ENCODE data around the gene RABGGTB.
"Not testable (repeated sequence)": the region's sequence is repeated elsewhere in the genome, so short reads cannot be mapped to it uniquely, and the experiment has no call there.

RABGGTB gene

GRCh38 chr1:75785983-75786853, at the start of gene RABGGTB:
Gene RABGGTB, plus strand, starts transcription at chr1:75786256. Its CDS starts 16 bp downstream, at chr1:75786272.
- DNase-seq, result peak; percentile 92

DNA sequence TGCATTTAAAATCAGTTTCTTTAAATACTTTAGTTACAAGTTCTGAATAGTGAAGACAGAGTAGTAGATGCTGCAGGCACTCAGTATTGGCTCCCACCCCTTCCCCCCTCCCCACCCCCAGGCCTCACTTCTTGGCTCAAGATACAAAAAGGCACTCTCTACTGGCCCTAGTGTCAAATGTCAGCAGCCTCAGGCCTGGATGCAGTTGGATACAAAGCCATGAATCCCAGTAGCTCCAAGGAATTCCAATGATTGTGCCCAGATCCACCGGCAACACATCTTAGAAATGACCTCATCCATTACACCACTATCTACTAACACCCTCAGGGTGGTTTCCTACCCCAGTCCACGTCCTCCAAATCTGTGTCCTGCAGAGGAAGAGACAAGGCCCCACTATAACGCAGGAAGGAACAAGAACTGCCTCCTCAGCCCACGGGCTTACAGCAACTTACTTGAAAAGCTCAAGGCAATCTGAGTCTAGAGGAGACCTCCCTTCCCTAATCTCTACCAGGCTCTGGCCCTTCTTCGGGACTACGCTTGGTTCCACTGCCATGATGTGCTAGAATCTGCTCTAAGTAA, 43.9 kb upstream of the RABGGTB start:
- no peak for DNase-seq

DNA sequence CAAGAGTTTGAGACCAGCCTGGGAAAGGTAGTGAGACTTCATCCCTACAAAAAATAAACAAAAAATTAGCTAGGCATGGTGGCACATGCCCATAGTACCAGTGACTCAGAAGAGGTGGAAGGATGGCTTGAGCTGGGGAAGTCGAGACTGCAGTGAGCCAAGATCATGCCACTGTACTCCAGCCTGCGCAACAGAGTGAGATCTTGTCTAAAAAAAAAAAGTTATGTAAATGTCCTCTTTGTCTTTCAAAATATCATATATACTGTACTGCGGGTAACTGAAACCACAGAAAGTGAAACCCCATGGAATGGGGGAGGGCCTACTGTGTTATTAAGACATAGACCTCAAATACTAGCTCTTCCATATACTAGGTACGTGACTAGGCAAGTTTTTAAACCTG, 40.8 kb upstream of the RABGGTB start:
- DNase-seq, result no peak

- DNase-seq, result not testable (repeated sequence)
These were observed 28.8 kb upstream of the RABGGTB start for GRCh38 chr1:75757210-75757609.

- not testable (repeated sequence) for DNase-seq
These were observed 27.5 kb upstream of the RABGGTB start for GRCh38 chr1:75758543-75758942.

DNA sequence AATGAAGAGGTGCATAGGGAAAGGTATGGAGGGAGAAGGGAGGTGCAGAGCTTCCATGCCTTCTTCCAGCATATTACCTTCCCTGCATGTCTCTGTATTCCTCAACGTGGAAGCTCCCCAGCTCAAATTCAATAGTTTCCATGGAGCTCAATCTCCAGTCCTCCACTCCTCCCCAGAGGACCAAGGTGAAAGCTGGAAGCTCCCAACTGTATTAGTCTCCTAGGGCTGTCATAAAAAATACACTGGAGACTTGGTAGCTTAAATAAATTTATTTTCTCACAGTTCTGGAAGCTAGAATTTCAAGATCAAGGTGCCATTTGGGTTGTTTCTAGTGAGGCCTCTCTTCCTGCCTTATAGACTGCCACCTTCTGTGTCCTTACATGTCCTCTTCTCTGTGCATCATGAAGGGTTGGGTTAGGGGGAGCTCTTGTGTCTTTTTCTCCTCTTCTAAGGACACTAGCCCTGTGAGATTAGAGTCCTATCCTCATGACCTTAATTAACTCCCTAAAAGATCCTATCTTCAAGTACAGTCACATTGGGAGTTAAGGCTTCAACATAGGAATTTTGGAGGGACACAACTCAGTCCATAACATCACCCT, 21.9 kb upstream of the RABGGTB start:
- no peak for DNase-seq

DNA sequence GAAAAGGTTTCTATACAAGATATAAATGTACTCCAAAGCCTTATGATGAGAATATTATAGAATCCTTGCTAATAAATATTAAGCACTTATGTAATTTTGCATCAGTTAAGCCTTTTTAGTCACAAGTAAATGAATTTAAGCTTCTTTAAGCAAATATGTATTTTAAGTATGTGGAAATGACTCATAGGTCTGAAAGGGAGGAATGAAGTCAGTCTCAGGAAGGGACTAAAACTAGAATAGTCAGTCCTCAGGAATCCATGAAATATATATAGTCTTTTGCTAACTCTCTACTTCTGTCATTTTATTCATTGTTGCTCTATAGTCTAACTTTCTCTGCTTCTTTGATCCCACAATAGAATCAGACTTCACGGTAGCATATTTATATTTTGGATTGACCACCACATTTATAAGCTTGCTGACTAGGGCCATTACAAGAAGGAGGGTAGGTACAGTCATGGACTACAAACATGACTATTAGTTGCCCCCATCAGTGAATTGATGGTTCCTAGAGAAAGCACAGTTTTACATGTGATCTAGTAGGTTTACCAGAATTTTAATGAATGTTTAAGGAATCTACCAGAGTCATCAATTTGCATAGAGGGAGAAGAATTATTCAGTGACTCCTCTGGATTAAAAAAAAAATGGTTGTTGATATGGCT, 20.2 kb upstream of the RABGGTB start:
- DNase-seq, result no peak

DNA sequence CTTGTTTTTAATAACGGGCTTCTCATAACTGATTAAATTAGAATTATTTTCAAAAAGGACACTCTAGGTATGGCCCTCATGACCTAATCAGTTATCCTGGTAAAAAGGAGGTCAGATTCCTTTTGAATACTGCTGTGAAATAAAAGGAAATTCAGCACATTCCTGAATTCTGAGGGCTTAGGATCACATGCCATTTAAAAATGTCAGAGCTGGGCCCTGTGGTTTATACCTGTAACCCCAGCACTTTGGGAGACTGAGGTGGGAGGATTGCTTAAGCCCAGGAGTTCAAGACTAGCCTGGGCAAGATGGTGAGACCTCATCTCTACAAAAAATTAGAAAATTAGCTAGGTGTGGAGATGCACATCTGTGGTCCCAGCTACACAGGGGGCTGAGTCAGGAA, 18.0 kb upstream of the RABGGTB start:
- no peak for DNase-seq

- DNase-seq, result no peak
These were observed 15.3 kb upstream of the RABGGTB start for GRCh38 chr1:75770761-75771160.

DNA sequence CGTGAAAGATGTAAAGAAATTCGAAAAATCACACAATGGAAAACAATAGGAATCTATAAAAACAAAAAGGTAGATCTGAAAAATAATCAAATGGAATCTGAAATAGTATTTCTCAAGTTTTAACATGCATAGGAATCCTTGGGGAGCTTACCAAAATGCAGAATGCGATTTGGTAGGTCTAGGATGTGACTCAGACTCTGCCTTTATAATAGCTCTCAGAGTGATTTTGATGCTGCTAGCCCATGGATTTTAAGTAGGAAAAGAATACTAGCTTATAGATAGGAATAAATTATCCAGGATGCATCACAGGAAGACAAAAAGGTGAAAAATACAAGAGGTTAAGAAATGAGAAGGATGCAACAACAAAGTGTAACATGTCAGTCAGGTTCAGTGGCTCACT, 14.1 kb upstream of the RABGGTB start:
- DNase-seq, result no peak

- DNase-seq, result not testable (repeated sequence)
These were observed 8.2 kb upstream of the RABGGTB start for GRCh38 chr1:75777812-75778211.

DNA sequence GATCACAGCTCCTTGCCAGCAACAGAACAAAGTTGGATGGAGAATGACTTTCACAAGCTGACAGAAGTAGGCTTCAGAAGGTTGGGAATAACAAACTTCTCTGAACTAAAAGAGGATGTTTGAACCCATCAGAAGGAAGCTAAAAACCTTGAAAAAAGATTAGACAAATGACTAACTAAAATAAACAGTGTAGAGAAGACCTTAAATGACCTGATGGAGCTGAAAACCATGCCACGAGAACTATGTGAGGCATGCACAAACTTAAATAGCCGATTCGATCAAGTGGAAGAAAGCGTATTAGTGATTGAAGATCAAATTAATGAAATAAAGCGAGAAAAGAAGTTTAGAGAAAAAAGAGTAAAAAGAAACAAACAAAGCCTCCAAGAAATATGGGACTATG, 7.4 kb upstream of the RABGGTB start:
- DNase-seq, result not testable (repeated sequence)

- not testable (repeated sequence) for DNase-seq
These were observed 5.9 kb upstream of the RABGGTB start for GRCh38 chr1:75780183-75780582.

DNA sequence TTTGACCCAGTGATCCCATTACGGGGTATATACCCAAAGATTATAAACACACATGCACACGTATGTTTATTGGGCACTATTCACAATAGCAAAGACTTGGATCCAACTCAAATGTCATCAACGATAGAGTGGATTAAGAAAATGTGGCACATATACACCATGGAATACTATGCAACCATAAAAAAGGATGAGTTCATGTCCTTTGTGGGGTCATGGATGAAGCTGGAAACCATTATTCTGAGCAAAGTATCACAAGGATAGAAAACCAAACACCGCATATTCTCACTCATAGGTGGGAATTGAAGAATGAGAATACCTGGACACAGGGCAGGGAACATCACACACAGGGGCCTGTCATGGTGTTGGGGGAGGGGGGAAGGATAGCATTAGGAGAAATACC, 2.1 kb upstream of the RABGGTB start:
- not testable (repeated sequence) for DNase-seq

- no peak for DNase-seq
These were observed 605 bp upstream of the RABGGTB start for GRCh38 chr1:75785320-75785982.

GRCh38 chr1:75786901-75787493, 941 bp downstream of the RABGGTB start:
- no peak for DNase-seq

GRCh38 chr1:75787524-75787923, 1.5 kb downstream of the RABGGTB start:
- no peak for DNase-seq

GRCh38 chr1:75789988-75790387, 3.9 kb downstream of the RABGGTB start:
- DNase-seq, result no peak

DNA sequence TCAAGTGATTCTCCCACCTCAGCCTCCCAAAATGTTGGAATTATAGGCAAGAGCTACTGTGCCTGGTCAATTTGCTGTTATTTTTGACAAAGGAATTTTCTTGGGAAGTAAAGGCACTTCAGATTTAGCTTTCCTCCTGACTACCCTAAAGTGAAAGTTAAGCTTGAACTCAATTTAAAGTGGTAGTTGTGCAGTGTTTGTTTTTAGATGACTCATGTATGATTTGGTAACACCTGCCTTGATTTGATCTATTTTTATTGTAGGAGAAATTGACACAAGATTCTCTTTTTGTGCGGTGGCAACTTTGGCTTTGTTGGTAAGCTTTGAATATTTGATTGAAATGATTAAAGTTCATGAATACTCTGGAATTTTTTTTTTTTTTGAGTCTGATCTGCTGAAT, 5.0 kb downstream of the RABGGTB start:
- no peak for DNase-seq

DNA sequence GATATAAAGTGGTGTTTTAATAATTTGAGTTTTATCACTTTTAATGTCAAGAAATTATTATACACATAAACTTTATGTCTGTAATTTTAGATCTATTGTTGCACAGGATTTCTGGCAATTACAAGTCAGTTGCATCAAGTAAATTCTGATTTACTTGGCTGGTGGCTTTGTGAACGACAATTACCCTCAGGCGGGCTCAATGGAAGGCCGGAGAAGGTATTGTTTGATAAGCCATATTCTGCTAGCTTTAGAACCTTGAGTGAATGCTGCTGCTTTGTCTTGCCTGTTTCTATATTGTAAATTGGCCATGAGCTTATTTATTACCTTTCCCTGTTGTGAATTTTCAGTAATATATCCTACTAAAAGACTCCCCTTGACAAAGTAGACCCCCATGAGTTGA, 6.0 kb downstream of the RABGGTB start:
- no peak for DNase-seq

DNA sequence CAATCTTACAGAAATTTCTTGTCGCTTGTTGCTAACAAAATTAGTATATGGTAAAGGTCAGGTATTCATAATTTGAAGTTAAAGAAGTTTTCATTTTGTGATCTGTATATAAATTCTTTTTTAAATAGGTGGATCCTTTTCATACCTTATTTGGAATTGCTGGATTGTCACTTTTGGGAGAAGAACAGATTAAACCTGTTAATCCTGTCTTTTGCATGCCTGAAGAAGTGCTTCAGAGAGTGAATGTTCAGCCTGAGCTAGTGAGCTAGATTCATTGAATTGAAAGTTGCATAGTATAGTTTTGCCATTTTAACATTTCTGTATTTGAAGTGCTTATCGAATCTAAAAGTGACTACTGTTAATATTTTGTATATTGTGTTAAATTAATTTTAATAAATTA, 8.3 kb downstream of the RABGGTB start:
- DNase-seq, result no peak

GRCh38 chr1:75795703-75796193, 9.7 kb downstream of the RABGGTB start:
- no peak for DNase-seq

Measured in NCI-H2107 (cell line).